Measurements from ENCODE around the gene SLC16A12. TPM values are rescaled to one million over a fixed set of nuclear protein-coding genes. Genes with fewer than 3 reads are reported as not detected.

The SLC16A12 gene
- total and polyA plus RNA-seq, 12 donors = 0.25 to 2.4 (median 0.53) TPM; not detected in 1

- Histone ChIP-seq H3K27ac (no peak overlapping the region), H3K9me3 (replicated peaks in 1 of 3) (no peaks in the 10 kb centered on the region), H3K4me3 (no peak overlapping the region), H3K36me3 (replicated peaks in 1 of 2) (no peaks in the 10 kb centered on the region), H3K27me3 (no peaks in the 10 kb centered on the region), H3K4me1 (replicated peaks in 1 of 2) (no peaks in the 10 kb centered on the region)
- TF ChIP-seq, protein P1, sequence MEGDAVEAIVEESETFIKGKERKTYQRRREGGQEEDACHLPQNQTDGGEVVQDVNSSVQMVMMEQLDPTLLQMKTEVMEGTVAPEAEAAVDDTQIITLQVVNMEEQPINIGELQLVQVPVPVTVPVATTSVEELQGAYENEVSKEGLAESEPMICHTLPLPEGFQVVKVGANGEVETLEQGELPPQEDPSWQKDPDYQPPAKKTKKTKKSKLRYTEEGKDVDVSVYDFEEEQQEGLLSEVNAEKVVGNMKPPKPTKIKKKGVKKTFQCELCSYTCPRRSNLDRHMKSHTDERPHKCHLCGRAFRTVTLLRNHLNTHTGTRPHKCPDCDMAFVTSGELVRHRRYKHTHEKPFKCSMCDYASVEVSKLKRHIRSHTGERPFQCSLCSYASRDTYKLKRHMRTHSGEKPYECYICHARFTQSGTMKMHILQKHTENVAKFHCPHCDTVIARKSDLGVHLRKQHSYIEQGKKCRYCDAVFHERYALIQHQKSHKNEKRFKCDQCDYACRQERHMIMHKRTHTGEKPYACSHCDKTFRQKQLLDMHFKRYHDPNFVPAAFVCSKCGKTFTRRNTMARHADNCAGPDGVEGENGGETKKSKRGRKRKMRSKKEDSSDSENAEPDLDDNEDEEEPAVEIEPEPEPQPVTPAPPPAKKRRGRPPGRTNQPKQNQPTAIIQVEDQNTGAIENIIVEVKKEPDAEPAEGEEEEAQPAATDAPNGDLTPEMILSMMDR (IDR thresholded peaks at IDR 0.05) = no peak
- no peak for TF ChIP-seq POLR2A (IDR thresholded peaks at IDR 0.05)
- WGBS, 4 donors = 45 to 78% (median 71%) methylated on average over 1 of the region's 1 CpG
- no peak for DNase-seq
- intact Hi-C loops (cut with DNase I) = loop anchor here (5.0 kb wide), 1 partner anchor 133 kb away; no protein-coding TSS in a partner anchor
Measured at GRCh38 chr10:89428877-89429276, 106.5 kb downstream of the SLC16A12 start.

- Histone ChIP-seq H3K4me3 (no peak overlapping the region), H3K9me3 (replicated peaks in 1 of 3) (no peaks in the 10 kb centered on the region), H3K36me3 (replicated peaks in 1 of 2) (no peaks in the 10 kb centered on the region), H3K27ac (no peak overlapping the region), H3K4me1 (replicated peaks in 1 of 2) (no peaks in the 10 kb centered on the region), H3K27me3 (no peaks in the 10 kb centered on the region)
- no peak for DNase-seq
- WGBS, 4 donors = 64 to 89% (median 82%) methylated on average over 4 of the region's 4 CpGs
- intact Hi-C loops (cut with DNase I) = loop anchor here (5.0 kb wide), 1 partner anchor 135 kb away; no protein-coding TSS in a partner anchor
- TF ChIP-seq, protein P1 (IDR thresholded peaks at IDR 0.05) = no peak
- TF ChIP-seq POLR2A (IDR thresholded peaks at IDR 0.05) = no peak
Measured at GRCh38 chr10:89427629-89428028, 107.8 kb downstream of the SLC16A12 start.

- Histone ChIP-seq H3K9me3 (replicated peaks in 1 of 3) (no peaks in the 10 kb centered on the region), H3K27me3 (no peaks in the 10 kb centered on the region), H3K4me1 (replicated peaks in 1 of 2) (peaks cover 0 to 5% of the 10 kb centered on the region in 2 donors), H3K4me3 (no peak overlapping the region), H3K36me3 (replicated peaks in 1 of 2) (no peaks in the 10 kb centered on the region), H3K27ac (no peak overlapping the region)
- 40 to 54% (median 53%) methylated on average over 5 of the region's 5 CpGs for WGBS, 4 donors
- TF ChIP-seq POLR2A (IDR thresholded peaks at IDR 0.05) = no peak
- TF ChIP-seq, protein P1 (IDR thresholded peaks at IDR 0.05) = peak; percentile 66 to 90 (median 86)
- intact Hi-C loops (cut with DNase I) = loop anchor here (5.0 kb wide), 1 partner anchor 136 kb away; no protein-coding TSS in a partner anchor
- peak in 2 of 7 donors; percentile 18 to 42 for DNase-seq
Measured at GRCh38 chr10:89426230-89426868, 109.0 kb downstream of the SLC16A12 start.

GRCh38 chr10:89425000-89425399 lies 110.4 kb downstream of the SLC16A12 start:
- Histone ChIP-seq H3K27me3 (no peaks in the 10 kb centered on the region), H3K27ac (no peak overlapping the region), H3K36me3 (replicated peaks in 1 of 2) (no peaks in the 10 kb centered on the region), H3K9me3 (replicated peaks in 1 of 3) (no peaks in the 10 kb centered on the region), H3K4me1 (replicated peaks in 1 of 2) (peaks cover 0 to 12% of the 10 kb centered on the region in 2 donors), H3K4me3 (no peak overlapping the region)
- 81 to 88% (median 84%) methylated on average over 5 of the region's 5 CpGs for WGBS, 4 donors
- no peak for TF ChIP-seq POLR2A (IDR thresholded peaks at IDR 0.05)
- TF ChIP-seq, protein P1 (IDR thresholded peaks at IDR 0.05) = no peak
- intact Hi-C loops (cut with DNase I) = loop anchor here (5.0 kb wide), 1 partner anchor 137 kb away; no protein-coding TSS in a partner anchor
- no peak for DNase-seq
